HG02610 (cell line): Measurements from ENCODE around the gene MS4A6E.
A peak's percentile ranks its signal among the peaks of the same experiment; 100 is the strongest.

Experiments used
- ATAC-seq: cut with Tn5 transposase; IDR thresholded peaks from one replicate; pipeline ENCODE4 v1.9.1; 2021; ENCODE audit warnings: mild to moderate bottlenecking, moderate library complexity; ENCODE audit not compliant: unreplicated experiment

The MS4A6E gene

DNA sequence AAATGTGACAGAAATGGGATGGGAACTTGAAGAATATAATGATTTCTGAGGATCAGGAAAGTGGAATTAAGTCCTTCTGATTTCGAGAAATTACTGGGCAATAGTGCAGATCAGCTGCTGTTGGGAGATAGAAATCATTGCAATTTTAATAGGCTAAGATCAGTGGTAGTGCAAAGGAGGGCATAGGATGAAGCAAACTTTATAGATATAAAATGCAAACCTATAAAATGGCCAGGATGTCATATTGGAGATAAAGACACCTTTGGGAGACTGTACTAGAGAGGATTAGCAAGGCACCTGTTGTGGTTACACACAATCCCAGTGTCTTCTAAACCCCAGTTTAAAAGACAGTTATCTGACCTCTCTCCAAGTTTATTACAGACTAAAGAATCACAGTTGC is 44.8 kb downstream of the MS4A6E start:
- ATAC-seq: no peak

DNA sequence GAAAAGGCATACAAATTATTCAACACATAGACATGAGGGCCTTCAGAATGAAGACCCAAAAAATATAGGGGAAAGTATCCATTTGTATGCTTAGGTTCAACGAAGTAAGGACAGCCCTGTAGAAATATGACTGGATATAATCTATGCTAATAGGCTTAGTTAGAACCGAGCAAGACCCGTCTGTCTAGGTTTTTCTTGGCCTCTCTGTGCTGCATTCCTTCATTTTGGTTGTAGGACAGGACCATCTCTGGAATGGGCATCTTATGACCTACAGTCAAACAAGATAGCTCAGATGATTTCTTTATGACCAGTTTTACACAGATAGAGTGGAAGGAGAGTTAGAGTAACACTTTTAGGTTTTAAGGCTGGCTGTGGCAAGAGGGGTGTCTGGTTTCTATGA is 45.7 kb downstream of the MS4A6E start:
- ATAC-seq: no peak

DNA sequence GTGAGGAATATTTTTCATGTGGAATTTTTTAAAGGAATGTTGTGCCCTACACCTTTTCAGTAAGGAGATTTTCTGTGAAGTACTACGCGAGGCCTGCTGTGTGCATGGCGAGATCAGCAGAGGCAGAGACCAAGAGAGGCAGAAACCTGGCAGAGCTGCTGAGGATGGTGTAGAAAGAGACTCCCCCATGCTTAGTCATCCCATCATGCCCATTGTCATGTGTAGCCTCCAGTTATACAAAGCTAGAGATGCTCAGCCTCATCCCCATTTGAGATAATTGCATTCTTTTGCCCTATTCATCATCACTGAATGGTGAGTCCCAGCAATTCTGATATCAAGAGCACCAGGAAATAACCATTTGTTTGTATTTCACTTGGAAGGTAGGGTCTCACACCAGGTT is 48.3 kb downstream of the MS4A6E start:
- no peak for ATAC-seq

GRCh38 chr11:60376601-60377000 is 49.5 kb downstream of the MS4A6E start:
- no peak for ATAC-seq

DNA sequence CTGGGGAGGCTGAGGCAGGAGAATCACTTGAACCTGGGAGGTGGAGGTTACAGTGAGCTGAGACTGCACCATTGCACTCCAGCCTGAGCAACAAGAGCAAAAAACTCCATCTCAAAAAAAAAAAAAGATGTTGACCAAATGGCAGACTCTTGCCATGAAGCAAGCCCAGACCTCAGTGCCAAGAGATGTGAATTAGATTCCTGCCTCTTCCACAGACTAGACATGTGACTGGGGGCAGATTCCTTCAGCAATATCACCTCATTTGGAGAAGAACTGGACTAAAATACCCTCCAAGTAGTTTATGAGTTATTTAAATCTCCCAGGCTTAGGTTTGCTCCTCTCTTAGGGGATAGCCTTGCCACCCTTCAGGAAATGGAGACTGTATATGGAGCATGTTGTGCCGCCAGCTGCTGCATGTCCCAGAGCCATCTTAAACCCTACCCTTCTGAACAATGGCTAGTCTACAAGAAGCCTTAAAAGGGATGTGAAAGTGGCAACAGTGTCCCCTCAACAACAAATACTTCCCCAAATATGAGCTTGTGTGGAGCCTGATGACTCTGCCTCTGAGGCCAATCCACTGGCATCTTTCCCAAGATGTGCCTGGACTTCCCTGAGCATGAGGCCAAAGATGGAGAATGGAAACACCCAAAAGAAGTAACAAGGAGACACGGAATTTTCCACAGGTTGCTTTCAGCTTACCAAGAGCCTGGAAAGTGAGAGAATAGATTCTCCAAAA is 50.5 kb downstream of the MS4A6E start:
- ATAC-seq: peak; percentile 37

DNA sequence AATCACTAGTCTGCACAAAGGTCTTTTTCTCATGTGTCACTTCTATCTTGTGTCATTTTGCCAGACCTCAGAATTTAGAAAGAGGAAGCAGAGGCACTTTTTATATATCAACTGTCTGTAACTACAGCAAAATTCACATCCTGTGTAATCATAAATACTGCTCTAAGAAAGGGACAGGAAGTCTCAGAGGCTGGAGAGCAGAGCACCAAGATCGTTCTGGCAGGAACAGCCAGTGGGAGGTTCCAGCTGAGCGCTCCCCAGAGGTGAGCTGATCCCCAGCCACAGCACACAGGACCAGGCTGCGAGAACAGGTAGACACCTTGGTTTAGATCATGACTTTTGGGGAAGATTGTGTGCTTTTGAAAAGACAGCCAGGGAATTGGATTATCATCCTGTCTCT is 51.3 kb downstream of the MS4A6E start, which contains the start of gene MS4A7:
Gene MS4A7, plus strand, starts transcription at position 179 of the 400 bp plus-strand sequence. CDS start 4,610 bp downstream, outside the sequence.
- ATAC-seq: peak; percentile 89

GRCh38 chr11:60389279-60389910 is 62.3 kb downstream of the MS4A6E start:
- ATAC-seq: peak; percentile 91

GRCh38 chr11:60390419-60390818 is 63.4 kb downstream of the MS4A6E start:
- no peak for ATAC-seq
